Cardiac fibroblast (primary cell): ENCODE measurements around the gene KIF20A.
"Not testable (repeated sequence)": the region's sequence is repeated elsewhere in the genome, so short reads cannot be mapped to it uniquely, and the experiment has no call there.

ENCODE experiments used
- DNase-seq, 2 donors: peaks; one replicate each; pipeline versions ENCODE4 v3.0.0 to v3.0.0-alpha.2; 2010; ENCODE audit warnings: low read depth in 2 of 2
- H3K4me3 ChIP-seq, 2 donors: replicated peaks in 1 of 2; 1 replicate in 1 of 2; 2 replicates in 1 of 2; pipeline ENCODE4 v1.5.1; 2011; ENCODE audit warnings: low read depth in 2 of 2, low read length in 2 of 2, mild to moderate bottlenecking in 2 of 2, moderate library complexity in 1 of 2
- TF ChIP-seq, protein P1 (sequence below): IDR thresholded peaks from one replicate; pipeline ENCODE4 v1.5.1; 2011; ENCODE audit warnings: low read depth, mild to moderate bottlenecking, low read length, inconsistent platforms

Gene KIF20A

GRCh38 chr5:138141734-138142133 is 37.2 kb upstream of the KIF20A start:
- no peak overlapping the region for H3K4me3 ChIP-seq
- TF ChIP-seq, protein P1, sequence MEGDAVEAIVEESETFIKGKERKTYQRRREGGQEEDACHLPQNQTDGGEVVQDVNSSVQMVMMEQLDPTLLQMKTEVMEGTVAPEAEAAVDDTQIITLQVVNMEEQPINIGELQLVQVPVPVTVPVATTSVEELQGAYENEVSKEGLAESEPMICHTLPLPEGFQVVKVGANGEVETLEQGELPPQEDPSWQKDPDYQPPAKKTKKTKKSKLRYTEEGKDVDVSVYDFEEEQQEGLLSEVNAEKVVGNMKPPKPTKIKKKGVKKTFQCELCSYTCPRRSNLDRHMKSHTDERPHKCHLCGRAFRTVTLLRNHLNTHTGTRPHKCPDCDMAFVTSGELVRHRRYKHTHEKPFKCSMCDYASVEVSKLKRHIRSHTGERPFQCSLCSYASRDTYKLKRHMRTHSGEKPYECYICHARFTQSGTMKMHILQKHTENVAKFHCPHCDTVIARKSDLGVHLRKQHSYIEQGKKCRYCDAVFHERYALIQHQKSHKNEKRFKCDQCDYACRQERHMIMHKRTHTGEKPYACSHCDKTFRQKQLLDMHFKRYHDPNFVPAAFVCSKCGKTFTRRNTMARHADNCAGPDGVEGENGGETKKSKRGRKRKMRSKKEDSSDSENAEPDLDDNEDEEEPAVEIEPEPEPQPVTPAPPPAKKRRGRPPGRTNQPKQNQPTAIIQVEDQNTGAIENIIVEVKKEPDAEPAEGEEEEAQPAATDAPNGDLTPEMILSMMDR = no peak
- no peak for DNase-seq

DNA sequence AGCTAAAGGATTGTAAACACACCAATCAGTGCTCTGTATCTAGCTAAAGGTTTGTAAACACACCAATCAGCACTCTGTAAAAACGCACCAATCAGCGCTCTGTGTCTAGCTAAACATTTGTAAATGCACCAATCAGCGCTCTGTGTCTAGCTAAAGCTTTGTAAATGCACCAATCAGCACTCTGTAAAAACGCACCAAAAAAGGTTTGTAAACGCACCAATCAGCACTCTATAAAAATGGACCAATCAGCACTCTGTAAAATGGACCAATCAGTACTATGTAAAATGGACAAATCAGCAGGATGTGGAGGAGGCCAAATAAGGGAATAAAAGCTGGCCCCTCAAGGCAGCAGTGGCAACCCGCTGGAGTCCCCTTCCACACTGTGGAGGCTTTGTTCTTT is 35.3 kb upstream of the KIF20A start:
- DNase-seq, H3K4me3 ChIP-seq: not testable (repeated sequence)

GRCh38 chr5:138148811-138149210 is 30.1 kb upstream of the KIF20A start:
- DNase-seq = peak; percentile 88 to 91
- H3K4me3 ChIP-seq = no peak overlapping the region
- TF ChIP-seq, protein P1 = no peak

- peak; percentile 18 to 29 for DNase-seq
- TF ChIP-seq, protein P1 = no peak
These were observed 29.4 kb upstream of the KIF20A start for GRCh38 chr5:138149530-138149929.

DNA sequence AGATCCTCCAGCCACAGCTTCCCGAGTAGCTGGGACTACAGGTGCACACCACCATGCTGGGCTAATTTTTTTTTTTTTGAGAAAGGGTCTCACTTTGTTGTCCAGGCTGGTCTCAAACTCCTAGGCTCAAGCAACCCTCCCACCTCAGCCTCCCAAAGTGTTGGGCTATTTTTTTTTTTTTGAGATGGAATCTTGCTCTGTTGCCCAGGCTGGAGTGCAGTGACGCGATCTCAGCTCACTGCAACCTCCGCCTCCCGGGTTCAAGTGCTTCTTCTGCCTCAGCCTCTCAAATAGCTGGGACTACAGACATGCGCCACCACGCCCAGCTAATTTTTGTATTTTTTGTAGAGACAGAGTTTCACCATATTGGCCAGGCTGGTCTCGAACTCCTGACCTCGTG is 22.9 kb upstream of the KIF20A start:
- DNase-seq, H3K4me3 ChIP-seq: not testable (repeated sequence)

More at GRCh38 chr5:138149530-138149929, 29.4 kb upstream of the KIF20A start:
- H3K4me3 ChIP-seq = no peak overlapping the region

GRCh38 chr5:138157626-138158025 is 21.3 kb upstream of the KIF20A start:
- TF ChIP-seq, protein P1 = no peak
- H3K4me3 ChIP-seq = no peak overlapping the region
- peak in 1 of 2 donors; percentile 19 for DNase-seq

- DNase-seq = no peak
- TF ChIP-seq, protein P1 = no peak
- H3K4me3 ChIP-seq = no peak overlapping the region
These were observed 19.2 kb upstream of the KIF20A start for GRCh38 chr5:138159666-138160065.

DNA sequence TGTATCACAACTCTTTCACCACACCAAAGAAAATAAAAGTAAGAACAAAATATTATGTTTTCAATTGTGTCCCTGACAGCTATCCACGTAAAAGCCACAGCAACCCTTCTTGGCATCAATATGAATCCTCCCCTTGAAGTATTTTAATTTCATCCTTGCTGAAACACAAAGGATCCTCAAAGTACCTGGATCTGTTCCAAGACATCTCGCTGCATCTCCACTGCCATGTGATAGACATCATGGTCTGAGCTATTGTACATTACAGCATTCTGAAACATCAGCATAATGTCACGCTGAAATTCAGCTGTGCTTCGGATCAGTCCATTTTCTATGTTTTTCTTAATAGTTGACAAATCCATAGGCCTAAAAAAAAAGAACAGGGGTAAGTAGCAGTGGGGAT is 18.2 kb upstream of the KIF20A start:
- H3K4me3 ChIP-seq = no peak overlapping the region
- no peak for DNase-seq
- TF ChIP-seq, protein P1 = no peak
